CD4-positive, CD25-positive, alpha-beta regulatory T cell (primary cell): Measurements from ENCODE around the gene CD46. TPM values are rescaled to one million over a fixed set of nuclear protein-coding genes. Genes with fewer than 3 reads are reported as not detected.

Experiments
- ATAC-seq, 2 donors: fragments of 150-1000 bp; cut with Tn5 transposase; one replicate each; pipeline ENCODE4 v1.10.0; 2021; ENCODE audit warnings: low read depth in 2 of 2, moderate number of reproducible peaks in 2 of 2, moderate library complexity in 1 of 2
- DNase-seq, 3 donors: peaks; one replicate each; pipeline versions ENCODE4 v3.0.0 to v3.0.0-alpha.2; 2012 to 2022; ENCODE audit warnings: mixed read lengths in 1 of 3
- H3K27ac ChIP-seq: one replicate; pipeline ENCODE4 v1.7.0; 2013; ENCODE audit warnings: mild to moderate bottlenecking, low read length; ENCODE audit not compliant: insufficient read depth, poor library complexity, severe bottlenecking
- H3K27me3 ChIP-seq: one replicate; pipeline ENCODE4 v1.7.0; 2013; ENCODE audit warnings: low read length; ENCODE audit not compliant: control insufficient read depth, insufficient read depth
- H3K36me3 ChIP-seq: one replicate; pipeline ENCODE4 v1.7.0; 2013; ENCODE audit warnings: mild to moderate bottlenecking, low read length, moderate library complexity; ENCODE audit not compliant: control insufficient read depth, insufficient read depth
- H3K4me1 ChIP-seq: 2 replicates; pipeline ENCODE4 v1.7.0; 2013; ENCODE audit warnings: mild to moderate bottlenecking, low read length; ENCODE audit not compliant: insufficient read depth, control insufficient read depth, poor library complexity, severe bottlenecking
- H3K4me3 ChIP-seq: one replicate; pipeline ENCODE4 v1.7.0; 2013; ENCODE audit warnings: low read depth, mild to moderate bottlenecking, low read length, moderate library complexity
- H3K9me3 ChIP-seq, 2 experiments: 1 replicate in 1 of 2; 2 replicates in 1 of 2; pipeline ENCODE4 v1.7.0; 2013; ENCODE audit warnings: low read length in 2 of 2, mild to moderate bottlenecking in 1 of 2, moderate library complexity in 1 of 2; ENCODE audit not compliant: control insufficient read depth in 2 of 2
- H3K27ac Mint-ChIP-seq, 3 donors: one replicate each; pipeline ENCODE4 v1.8.0; 2020 to 2022; ENCODE audit warnings: mild to moderate bottlenecking in 3 of 3, mixed read lengths in 3 of 3, moderate library complexity in 2 of 3
- H3K27me3 Mint-ChIP-seq: one replicate; pipeline ENCODE4 v1.8.0; 2022; ENCODE audit warnings: mild to moderate bottlenecking, mixed read lengths
- H3K36me3 Mint-ChIP-seq: one replicate; pipeline ENCODE4 v1.8.0; 2020; ENCODE audit warnings: mixed read lengths
- H3K4me1 Mint-ChIP-seq, 4 donors: one replicate each; pipeline ENCODE4 v1.8.0; 2020 to 2022; ENCODE audit warnings: mixed read lengths in 4 of 4, mild to moderate bottlenecking in 1 of 4
- H3K4me3 Mint-ChIP-seq, 4 donors: one replicate each; pipeline ENCODE4 v1.8.0; 2020 to 2022; ENCODE audit warnings: mild to moderate bottlenecking in 4 of 4, mixed read lengths in 4 of 4, moderate library complexity in 3 of 4
- H3K9me3 Mint-ChIP-seq, 7 donors: one replicate each; pipeline ENCODE4 v1.8.0; 2020 to 2022; ENCODE audit warnings: mixed read lengths in 7 of 7, mild to moderate bottlenecking in 3 of 7, moderate library complexity in 2 of 7
- polyA plus RNA-seq, 4 donors: library from polyadenylated mRNA; unstranded; fragments of 300-500 nt; fragmentation: Illumina TruSeq; gene quantifications; one replicate each; pipeline ENCODE4 v1.2.3, GENCODE V29; 2021
- total RNA-seq: library from RNA; stranded (reverse); gene quantifications from one replicate; pipeline ENCODE4 v1.2.3, GENCODE V29; 2022

Gene CD46
- total and polyA plus RNA-seq, 5 donors from 2014 or later, result 117 to 159 (median 141) TPM

DNA sequence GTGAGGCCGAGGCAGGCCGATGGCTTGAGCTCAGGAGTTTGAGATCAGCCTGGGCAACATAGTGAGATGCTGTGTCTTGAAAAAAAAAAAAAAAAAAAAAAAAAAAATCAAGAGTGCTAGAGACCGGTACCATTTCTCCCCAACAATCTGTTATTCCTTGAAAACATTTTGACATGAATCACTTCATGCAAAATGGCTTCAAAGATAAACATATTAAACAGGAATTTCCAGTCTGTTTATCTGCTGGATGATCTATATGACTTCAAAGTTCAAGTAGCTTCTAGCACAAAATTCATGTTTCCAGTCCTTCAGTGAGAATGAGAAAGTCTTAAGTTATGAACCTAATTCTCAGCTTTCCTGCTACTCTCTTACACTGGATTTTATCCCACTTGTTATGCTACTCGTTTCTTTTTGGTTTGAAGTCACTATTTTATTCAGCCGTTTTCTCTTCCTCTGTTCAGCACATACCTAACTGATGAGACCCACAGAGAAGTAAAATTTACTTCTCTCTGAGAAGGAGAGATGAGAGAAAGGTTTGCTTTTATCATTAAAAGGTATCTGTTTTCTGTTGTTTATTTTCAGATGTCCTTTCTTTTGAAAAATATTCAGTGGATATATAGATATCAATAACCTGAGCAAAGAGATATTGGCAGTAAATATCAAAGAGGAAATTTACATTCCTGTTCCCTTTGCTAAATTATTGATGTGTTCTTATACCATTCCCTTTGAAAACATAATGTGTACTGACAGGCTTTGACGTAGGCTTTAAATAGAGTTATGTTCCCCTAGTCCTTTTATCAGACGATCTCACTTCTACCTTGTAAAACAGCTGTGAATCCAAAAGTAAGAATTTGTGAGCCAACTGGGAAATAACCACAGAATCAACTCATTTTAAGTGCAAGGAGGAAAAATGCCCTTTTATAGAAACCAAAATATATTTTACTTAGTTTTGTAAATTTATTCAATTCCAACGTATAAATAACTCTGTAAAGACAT lies 38.2 kb downstream of the CD46 start:
- H3K27ac Mint-ChIP-seq, result peak overlapping the region in 1 of 3 donors; percentile 47
- ATAC-seq, result no peak
- Histone ChIP-seq H3K9me3 (no peaks in the 10 kb centered on the region), H3K4me3 (no peak overlapping the region), H3K4me1 (no peaks in the 10 kb centered on the region), H3K27me3 (no peaks in the 10 kb centered on the region), H3K36me3 (peaks cover 50% of the 10 kb centered on the region), H3K27ac (no peak overlapping the region)
- peaks cover 27% of the 10 kb centered on the region for H3K36me3 Mint-ChIP-seq
- H3K4me3 Mint-ChIP-seq, result no peak overlapping the region
- H3K9me3 Mint-ChIP-seq, result no peaks in the 10 kb centered on the region
- no peaks in the 10 kb centered on the region for H3K27me3 Mint-ChIP-seq
- DNase-seq, result no peak
- H3K4me1 Mint-ChIP-seq, result peaks cover 0 to 12% (median 4%) of the 10 kb centered on the region in 4 donors

- H3K36me3 ChIP-seq, result peaks cover 54% of the 10 kb centered on the region
- Mint-ChIP-seq H3K27me3 (no peaks in the 10 kb centered on the region), H3K9me3 (no peaks in the 10 kb centered on the region), H3K4me1 (peaks cover 0 to 9% (median 4%) of the 10 kb centered on the region in 4 donors), H3K36me3 (peaks cover 17% of the 10 kb centered on the region), H3K4me3 (no peak overlapping the region), H3K27ac (peak overlapping the region in 1 of 3 donors; percentile 70)
- no peaks in the 10 kb centered on the region for H3K27me3 ChIP-seq
- DNase-seq (no peak), ATAC-seq (no peak)
- no peak overlapping the region for H3K4me3 ChIP-seq
- H3K4me1 ChIP-seq, result no peaks in the 10 kb centered on the region
- H3K9me3 ChIP-seq, result no peaks in the 10 kb centered on the region
- no peak overlapping the region for H3K27ac ChIP-seq
These were observed 39.4 kb downstream of the CD46 start for GRCh38 chr1:207791290-207791689.

DNA sequence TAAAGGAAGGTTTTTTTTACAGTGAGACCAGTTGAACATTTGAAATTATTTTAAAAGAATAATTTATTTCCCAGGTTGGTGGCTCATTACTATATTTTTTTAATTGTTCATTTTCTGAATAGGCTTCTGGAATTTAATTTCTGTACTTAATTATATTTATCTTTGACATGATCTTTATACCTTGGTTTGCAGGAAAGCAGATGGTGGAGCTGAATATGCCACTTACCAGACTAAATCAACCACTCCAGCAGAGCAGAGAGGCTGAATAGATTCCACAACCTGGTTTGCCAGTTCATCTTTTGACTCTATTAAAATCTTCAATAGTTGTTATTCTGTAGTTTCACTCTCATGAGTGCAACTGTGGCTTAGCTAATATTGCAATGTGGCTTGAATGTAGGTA lies 41.5 kb downstream of the CD46 start:
- Mint-ChIP-seq H3K9me3 (no peaks in the 10 kb centered on the region), H3K36me3 (peaks cover 12% of the 10 kb centered on the region), H3K4me1 (peaks cover 6 to 15% (median 10%) of the 10 kb centered on the region in 4 donors), H3K4me3 (no peak overlapping the region), H3K27me3 (no peaks in the 10 kb centered on the region), H3K27ac (peak overlapping the region in 2 of 3 donors; percentile 64 to 77)
- no peak for ATAC-seq
- Histone ChIP-seq H3K4me1 (no peaks in the 10 kb centered on the region), H3K4me3 (no peak overlapping the region), H3K27me3 (no peaks in the 10 kb centered on the region), H3K27ac (no peak overlapping the region), H3K36me3 (peaks cover 39% of the 10 kb centered on the region), H3K9me3 (no peaks in the 10 kb centered on the region)
- DNase-seq, result no peak

DNA sequence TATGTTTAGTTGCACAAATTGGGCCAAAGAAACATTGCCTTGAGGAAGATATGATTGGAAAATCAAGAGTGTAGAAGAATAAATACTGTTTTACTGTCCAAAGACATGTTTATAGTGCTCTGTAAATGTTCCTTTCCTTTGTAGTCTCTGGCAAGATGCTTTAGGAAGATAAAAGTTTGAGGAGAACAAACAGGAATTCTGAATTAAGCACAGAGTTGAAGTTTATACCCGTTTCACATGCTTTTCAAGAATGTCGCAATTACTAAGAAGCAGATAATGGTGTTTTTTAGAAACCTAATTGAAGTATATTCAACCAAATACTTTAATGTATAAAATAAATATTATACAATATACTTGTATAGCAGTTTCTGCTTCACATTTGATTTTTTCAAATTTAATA lies 43.0 kb downstream of the CD46 start:
- H3K9me3 Mint-ChIP-seq, result no peaks in the 10 kb centered on the region
- H3K27me3 Mint-ChIP-seq, result no peaks in the 10 kb centered on the region
- peaks cover 10 to 29% (median 24%) of the 10 kb centered on the region in 4 donors for H3K4me1 Mint-ChIP-seq
- Histone ChIP-seq H3K9me3 (no peaks in the 10 kb centered on the region), H3K27ac (no peak overlapping the region), H3K27me3 (no peaks in the 10 kb centered on the region), H3K4me3 (no peak overlapping the region), H3K36me3 (peaks cover 36% of the 10 kb centered on the region), H3K4me1 (peaks cover 10% of the 10 kb centered on the region)
- no peak for ATAC-seq
- peak overlapping the region in 1 of 3 donors; percentile 14 for H3K27ac Mint-ChIP-seq
- H3K36me3 Mint-ChIP-seq, result peaks cover 10% of the 10 kb centered on the region
- H3K4me3 Mint-ChIP-seq, result no peak overlapping the region
- DNase-seq, result no peak

DNA sequence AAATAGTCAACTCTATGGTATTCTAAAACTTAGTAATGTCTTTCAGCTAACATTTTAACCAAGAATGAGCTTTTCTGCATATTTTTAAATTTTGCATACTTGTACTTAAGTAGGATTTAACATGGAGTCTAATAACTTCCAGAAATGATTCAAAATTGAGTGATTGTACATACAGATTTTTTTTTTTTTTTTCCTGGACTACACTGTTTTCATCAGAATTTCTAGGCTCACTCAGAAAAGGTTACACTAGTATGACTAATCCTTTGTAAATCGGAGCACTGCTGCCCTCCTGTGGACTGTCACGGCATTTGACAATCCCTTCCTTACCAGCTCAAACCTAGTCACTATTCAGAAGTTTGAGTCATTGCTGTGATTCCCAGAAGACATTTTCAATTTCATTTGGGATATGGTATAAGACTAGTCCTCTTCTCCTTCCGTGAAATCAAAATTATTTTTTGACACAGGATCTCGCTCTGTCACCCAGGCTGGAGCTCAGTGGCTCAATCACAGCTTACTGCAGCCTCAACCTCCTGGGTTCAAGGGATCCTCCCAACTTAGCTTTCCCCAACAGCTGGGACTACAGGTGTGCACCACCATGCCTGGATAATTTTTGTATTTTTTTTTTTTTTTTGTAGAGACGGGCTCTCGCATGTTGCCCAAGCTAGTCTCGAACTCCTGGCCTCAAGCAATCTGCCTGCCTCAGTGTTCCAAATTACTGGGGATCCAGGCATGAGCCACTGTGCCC lies 45.5 kb downstream of the CD46 start:
- Histone ChIP-seq H3K27me3 (no peaks in the 10 kb centered on the region), H3K4me3 (no peak overlapping the region), H3K36me3 (peaks cover 40% of the 10 kb centered on the region), H3K27ac (no peak overlapping the region), H3K4me1 (peaks cover 10% of the 10 kb centered on the region), H3K9me3 (no peaks in the 10 kb centered on the region)
- peaks cover 10 to 35% (median 31%) of the 10 kb centered on the region in 4 donors for H3K4me1 Mint-ChIP-seq
- H3K27me3 Mint-ChIP-seq, result no peaks in the 10 kb centered on the region
- ATAC-seq (peak; percentile 85 to 88), DNase-seq (peak; percentile 60 to 76 (median 62))
- no peak overlapping the region for H3K4me3 Mint-ChIP-seq
- H3K27ac Mint-ChIP-seq, result no peak overlapping the region
- H3K36me3 Mint-ChIP-seq, result peaks cover 17% of the 10 kb centered on the region
- H3K9me3 Mint-ChIP-seq, result no peaks in the 10 kb centered on the region

DNA sequence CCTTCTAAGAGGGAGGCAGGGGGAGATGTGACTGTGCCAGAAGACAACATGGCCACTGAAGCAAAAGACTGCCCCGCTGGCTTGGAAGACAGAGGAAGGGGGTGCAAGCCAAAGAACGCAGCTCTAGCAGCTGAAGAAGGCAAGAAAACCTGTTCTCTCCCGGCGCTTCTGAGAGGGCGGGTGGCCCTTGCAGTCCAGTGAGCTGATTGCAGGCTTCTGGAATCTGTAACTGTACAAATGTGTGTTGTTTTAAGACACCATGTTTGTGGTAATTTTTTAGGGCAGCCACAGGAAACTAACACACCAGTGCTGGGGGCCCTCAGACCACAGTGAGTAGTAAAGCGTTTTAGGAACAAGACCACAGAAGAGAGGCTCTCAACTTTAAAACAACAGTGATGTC lies 47.0 kb downstream of the CD46 start:
- H3K4me3 ChIP-seq, result no peak overlapping the region
- H3K27me3 Mint-ChIP-seq, result no peaks in the 10 kb centered on the region
- no peaks in the 10 kb centered on the region for H3K9me3 ChIP-seq
- peak overlapping the region; percentile 1 for H3K27ac ChIP-seq
- H3K36me3 ChIP-seq, result peaks cover 43% of the 10 kb centered on the region
- peaks cover 5 to 40% (median 30%) of the 10 kb centered on the region in 4 donors for H3K4me1 Mint-ChIP-seq
- H3K4me3 Mint-ChIP-seq, result peak overlapping the region in 1 of 4 donors; percentile 23
- peaks cover 10% of the 10 kb centered on the region for H3K4me1 ChIP-seq
- DNase-seq (no peak), ATAC-seq (no peak)
- H3K27me3 ChIP-seq, result no peaks in the 10 kb centered on the region
- H3K36me3 Mint-ChIP-seq, result peaks cover 11% of the 10 kb centered on the region
- H3K9me3 Mint-ChIP-seq, result no peaks in the 10 kb centered on the region
- H3K27ac Mint-ChIP-seq, result peak overlapping the region; percentile 32 to 91 (median 32)

DNA sequence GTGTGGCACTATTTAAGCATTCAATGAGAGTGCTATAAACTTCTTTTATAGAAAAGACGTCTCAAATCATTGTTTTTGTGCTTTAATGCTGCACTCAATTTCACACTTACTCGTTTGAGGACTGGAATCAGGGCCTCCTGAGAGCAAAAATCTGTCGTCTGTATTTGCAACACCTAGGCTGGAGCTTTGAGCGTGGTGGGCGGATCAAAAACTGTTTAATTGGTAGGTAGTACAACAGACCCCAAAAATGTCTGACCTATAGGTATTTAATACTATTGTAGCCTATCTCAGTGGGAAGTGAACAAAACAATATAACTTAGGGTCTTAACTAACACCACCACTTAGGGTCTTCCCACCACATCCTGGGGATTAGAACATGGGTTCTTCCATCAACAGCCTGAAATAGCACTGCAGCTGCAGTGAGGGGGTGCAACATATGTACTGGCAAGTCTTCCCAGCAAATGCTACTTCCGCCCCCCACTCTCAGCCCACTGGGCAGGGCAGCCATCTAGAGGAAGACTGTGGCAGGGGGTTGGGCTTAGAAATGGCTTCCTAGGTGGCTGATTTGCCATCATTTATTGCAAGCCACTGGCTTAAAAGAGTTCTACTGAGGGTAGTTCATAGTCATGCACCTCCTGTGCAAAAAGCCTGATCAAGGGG lies 48.3 kb downstream of the CD46 start:
- no peaks in the 10 kb centered on the region for H3K27me3 ChIP-seq
- no peak for DNase-seq
- H3K27ac Mint-ChIP-seq, result peak overlapping the region; percentile 14 to 91 (median 26)
- no peak overlapping the region for H3K4me3 ChIP-seq
- peaks cover 12% of the 10 kb centered on the region for H3K36me3 Mint-ChIP-seq
- H3K36me3 ChIP-seq, result peaks cover 45% of the 10 kb centered on the region
- peaks cover 5 to 40% (median 30%) of the 10 kb centered on the region in 4 donors for H3K4me1 Mint-ChIP-seq
- ATAC-seq, result no peak
- H3K4me1 ChIP-seq, result peaks cover 10% of the 10 kb centered on the region
- H3K4me3 Mint-ChIP-seq, result no peak overlapping the region
- H3K9me3 Mint-ChIP-seq, result no peaks in the 10 kb centered on the region
- no peaks in the 10 kb centered on the region for H3K9me3 ChIP-seq
- no peak overlapping the region for H3K27ac ChIP-seq
- no peaks in the 10 kb centered on the region for H3K27me3 Mint-ChIP-seq
